ENCODE data around the gene CEACAM16. TPM values are rescaled to one million over a fixed set of nuclear protein-coding genes. Genes with fewer than 3 reads are reported as not detected.

CEACAM16 gene
- total and polyA plus RNA-seq, 9 of the 15 experiments (the other 6 are each of a cell fraction or from before 2014, with no cell fraction given) = not detected

DNA sequence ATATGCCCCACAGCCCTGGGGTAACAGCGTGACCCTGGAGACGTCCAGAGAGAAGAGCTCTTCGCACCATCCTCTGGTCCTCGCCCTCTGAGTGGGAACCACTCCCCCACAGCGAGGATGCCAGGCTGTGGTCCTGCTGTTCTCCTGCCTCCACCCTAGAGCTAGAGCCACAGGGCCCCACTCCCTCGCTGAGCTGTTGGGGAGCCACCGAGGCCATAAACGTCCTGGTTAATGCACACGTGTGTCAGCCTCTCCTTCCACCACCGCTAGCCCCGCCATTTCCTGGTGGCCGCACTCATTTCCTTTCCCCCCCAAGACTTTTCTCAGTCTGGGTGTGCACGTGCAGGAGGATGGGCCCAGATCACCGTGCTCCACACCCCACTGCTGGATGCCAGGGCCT is 11.5 kb downstream of the CEACAM16 start (continued):
- TF ChIP-seq, protein P1, sequence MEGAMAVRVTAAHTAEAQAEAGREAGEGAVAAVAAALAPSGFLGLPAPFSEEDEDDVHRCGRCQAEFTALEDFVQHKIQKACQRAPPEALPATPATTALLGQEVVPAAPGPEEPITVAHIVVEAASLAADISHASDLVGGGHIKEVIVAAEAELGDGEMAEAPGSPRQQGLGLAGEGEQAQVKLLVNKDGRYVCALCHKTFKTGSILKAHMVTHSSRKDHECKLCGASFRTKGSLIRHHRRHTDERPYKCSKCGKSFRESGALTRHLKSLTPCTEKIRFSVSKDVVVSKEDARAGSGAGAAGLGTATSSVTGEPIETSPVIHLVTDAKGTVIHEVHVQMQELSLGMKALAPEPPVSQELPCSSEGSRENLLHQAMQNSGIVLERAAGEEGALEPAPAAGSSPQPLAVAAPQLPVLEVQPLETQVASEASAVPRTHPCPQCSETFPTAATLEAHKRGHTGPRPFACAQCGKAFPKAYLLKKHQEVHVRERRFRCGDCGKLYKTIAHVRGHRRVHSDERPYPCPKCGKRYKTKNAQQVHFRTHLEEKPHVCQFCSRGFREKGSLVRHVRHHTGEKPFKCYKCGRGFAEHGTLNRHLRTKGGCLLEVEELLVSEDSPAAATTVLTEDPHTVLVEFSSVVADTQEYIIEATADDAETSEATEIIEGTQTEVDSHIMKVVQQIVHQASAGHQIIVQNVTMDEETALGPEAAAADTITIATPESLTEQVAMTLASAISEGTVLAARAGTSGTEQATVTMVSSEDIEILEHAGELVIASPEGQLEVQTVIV (CRISPR knock-in tag; IDR thresholded peaks at IDR 0.05; ENCODE audit: borderline replicate concordance) = no peak
- TF ChIP-seq SAFB (IDR thresholded peaks at IDR 0.05; ENCODE audit: borderline replicate concordance, low read depth, low read length) (no peak), NFE2L1 (tag; IDR thresholded peaks at IDR 0.05; ENCODE audit: borderline replicate concordance, low read depth) (no peak), SRSF7 (optimal IDR thresholded peaks at IDR 0.05; ENCODE audit: low read depth, low read length) (no peak)

DNA sequence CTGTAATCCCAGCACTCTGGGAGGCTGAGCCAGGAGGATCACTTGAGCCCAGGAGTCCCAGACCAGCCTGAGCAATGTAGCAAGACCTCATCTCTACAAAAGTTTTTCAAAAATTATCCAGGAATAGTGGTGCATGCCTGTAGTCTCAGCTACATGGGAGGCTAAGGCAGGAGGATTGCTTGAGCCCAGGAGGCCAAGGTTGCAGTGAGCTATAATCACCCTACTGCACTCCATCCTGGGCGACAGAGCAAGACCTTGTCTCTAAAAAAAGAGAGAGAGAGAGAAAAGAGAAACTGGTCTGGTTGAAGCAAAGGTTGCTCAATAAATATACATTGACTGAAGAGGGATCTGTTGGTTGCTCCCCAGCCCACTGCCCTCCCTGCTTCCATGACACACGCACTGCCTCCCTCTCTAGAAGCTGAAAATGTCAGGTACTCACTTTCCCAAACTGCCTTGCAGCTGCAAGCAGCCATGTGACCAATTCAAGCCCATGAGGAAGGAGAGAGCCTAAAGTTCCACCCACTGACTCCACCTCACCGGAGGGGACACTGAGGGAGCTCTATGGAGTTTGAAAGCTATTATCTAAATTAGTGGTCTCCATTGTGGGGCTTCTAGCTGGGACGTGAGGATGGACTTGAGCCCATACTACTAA is 14.0 kb downstream of the CEACAM16 start:
- no peak overlapping the region for H3K4me2 ChIP-seq (ENCODE audit: insufficient read depth, low read length)
- DNase-seq (ENCODE audit: extremely low read depth in 1 of 4, low spot score in 3 of 4) (peak in 1 of 4 experiments; percentile 43), FAIRE-seq (peak; percentile 63), ATAC-seq (peak; percentile 92)
- 32% methylated on average over 4 of the region's 4 CpGs for WGBS (ENCODE audit: insufficient coverage, low coverage, missing lambda C conversion rate)
- H2AFZ ChIP-seq (ENCODE audit: low read depth, low read length) = peak overlapping the region; percentile 53
- intact Hi-C loops (cut with micrococcal nuclease) (no loop called here), in situ Hi-C loops (cut with MboI) (no loop called here)
- H3K9me1 ChIP-seq (ENCODE audit: control insufficient read depth, insufficient read depth, low read length) = no peaks in the 10 kb centered on the region
- H3K36me3 ChIP-seq (ENCODE audit: control insufficient read depth, insufficient read depth, low read length) = no peaks in the 10 kb centered on the region
- H3K27me3 ChIP-seq (ENCODE audit: control insufficient read depth in 2 of 2, insufficient read depth in 2 of 2, low read length in 2 of 2) = no peaks in the 10 kb centered on the region
- no peak overlapping the region for H3K27ac ChIP-seq (ENCODE audit: extremely low read depth, low read depth, low read length)
- BruUV-seq (replicated peaks) = no TSS peak
- no peaks in the 10 kb centered on the region for H4K20me1 ChIP-seq (replicated peaks; ENCODE audit: control insufficient read depth, insufficient read depth, low read length)
- POLR2A ChIA-PET = interaction anchor here (0.6 to 1.0 kb wide), 3 partner anchors 13 to 766 kb away, joined by 3 to 4 read pairs (median 3); no protein-coding TSS in a partner anchor
- peaks cover 10% of the 10 kb centered on the region for H3K9me3 ChIP-seq (replicated peaks; ENCODE audit: control insufficient read depth, insufficient read depth, low read depth, low read length)
- H3K79me2 ChIP-seq (ENCODE audit: control insufficient read depth, insufficient read depth, low read length) = no peaks in the 10 kb centered on the region
- no peak overlapping the region for H3K9ac ChIP-seq (ENCODE audit: insufficient read depth in 1 of 2, low read depth in 2 of 2, low read length in 2 of 2)
- H3K4me3 ChIP-seq = no peak overlapping the region
- H3K4me1 ChIP-seq (replicated peaks in 1 of 2; ENCODE audit: control insufficient read depth in 2 of 2, insufficient read depth in 2 of 2, low read length in 2 of 2) = no peaks in the 10 kb centered on the region
- CTCF ChIA-PET (ENCODE audit: low intra/inter-chr PET ratio) = no interaction called here
- TF ChIP-seq DIDO1 (tag; IDR thresholded peaks at IDR 0.05; ENCODE audit: low read depth) = no peak
- TF ChIP-seq, protein P2, sequence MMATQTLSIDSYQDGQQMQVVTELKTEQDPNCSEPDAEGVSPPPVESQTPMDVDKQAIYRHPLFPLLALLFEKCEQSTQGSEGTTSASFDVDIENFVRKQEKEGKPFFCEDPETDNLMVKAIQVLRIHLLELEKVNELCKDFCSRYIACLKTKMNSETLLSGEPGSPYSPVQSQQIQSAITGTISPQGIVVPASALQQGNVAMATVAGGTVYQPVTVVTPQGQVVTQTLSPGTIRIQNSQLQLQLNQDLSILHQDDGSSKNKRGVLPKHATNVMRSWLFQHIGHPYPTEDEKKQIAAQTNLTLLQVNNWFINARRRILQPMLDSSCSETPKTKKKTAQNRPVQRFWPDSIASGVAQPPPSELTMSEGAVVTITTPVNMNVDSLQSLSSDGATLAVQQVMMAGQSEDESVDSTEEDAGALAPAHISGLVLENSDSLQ (IDR thresholded peaks at IDR 0.05) = no peak
- TF ChIP-seq, protein P3, sequence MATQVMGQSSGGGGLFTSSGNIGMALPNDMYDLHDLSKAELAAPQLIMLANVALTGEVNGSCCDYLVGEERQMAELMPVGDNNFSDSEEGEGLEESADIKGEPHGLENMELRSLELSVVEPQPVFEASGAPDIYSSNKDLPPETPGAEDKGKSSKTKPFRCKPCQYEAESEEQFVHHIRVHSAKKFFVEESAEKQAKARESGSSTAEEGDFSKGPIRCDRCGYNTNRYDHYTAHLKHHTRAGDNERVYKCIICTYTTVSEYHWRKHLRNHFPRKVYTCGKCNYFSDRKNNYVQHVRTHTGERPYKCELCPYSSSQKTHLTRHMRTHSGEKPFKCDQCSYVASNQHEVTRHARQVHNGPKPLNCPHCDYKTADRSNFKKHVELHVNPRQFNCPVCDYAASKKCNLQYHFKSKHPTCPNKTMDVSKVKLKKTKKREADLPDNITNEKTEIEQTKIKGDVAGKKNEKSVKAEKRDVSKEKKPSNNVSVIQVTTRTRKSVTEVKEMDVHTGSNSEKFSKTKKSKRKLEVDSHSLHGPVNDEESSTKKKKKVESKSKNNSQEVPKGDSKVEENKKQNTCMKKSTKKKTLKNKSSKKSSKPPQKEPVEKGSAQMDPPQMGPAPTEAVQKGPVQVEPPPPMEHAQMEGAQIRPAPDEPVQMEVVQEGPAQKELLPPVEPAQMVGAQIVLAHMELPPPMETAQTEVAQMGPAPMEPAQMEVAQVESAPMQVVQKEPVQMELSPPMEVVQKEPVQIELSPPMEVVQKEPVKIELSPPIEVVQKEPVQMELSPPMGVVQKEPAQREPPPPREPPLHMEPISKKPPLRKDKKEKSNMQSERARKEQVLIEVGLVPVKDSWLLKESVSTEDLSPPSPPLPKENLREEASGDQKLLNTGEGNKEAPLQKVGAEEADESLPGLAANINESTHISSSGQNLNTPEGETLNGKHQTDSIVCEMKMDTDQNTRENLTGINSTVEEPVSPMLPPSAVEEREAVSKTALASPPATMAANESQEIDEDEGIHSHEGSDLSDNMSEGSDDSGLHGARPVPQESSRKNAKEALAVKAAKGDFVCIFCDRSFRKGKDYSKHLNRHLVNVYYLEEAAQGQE (IDR thresholded peaks at IDR 0.05; ENCODE audit: borderline replicate concordance) = peak; percentile 38; the same call in 1 of the 2 replicates
- TF ChIP-seq, protein P3 (CRISPR knock-in tag; IDR thresholded peaks at IDR 0.05; ENCODE audit: low read depth) = no peak
